ENCODE measurements around the gene ETV1.

ETV1 gene

GRCh38 chr7:13897819-13898218, 91.6 kb downstream of the ETV1 start:
- Histone ChIP-seq H3K4me1 (ENCODE audit: low read length) (no peaks in the 10 kb centered on the region), H3K9me3 (replicated peaks; ENCODE audit: insufficient read depth, low read length) (no peaks in the 10 kb centered on the region), H3K36me3 (replicated peaks; ENCODE audit: insufficient read depth, low read length) (no peaks in the 10 kb centered on the region), H3K79me2 (ENCODE audit: low read length) (no peaks in the 10 kb centered on the region), H3K9me2 (replicated peaks; ENCODE audit: insufficient read depth, low read length) (no peaks in the 10 kb centered on the region), H3K9ac (ENCODE audit: low read length) (no peak overlapping the region), H3K27ac (ENCODE audit: low read length) (no peak overlapping the region), H3F3A (ENCODE audit: insufficient read depth, low read length) (no peaks in the 10 kb centered on the region), H3K4me3 (ENCODE audit: low read length) (no peak overlapping the region), H3K4me2 (ENCODE audit: low read depth, low read length) (no peak overlapping the region), H3K27me3 (replicated peaks; ENCODE audit: insufficient read depth, low read length) (no peaks in the 10 kb centered on the region), H4K20me1 (ENCODE audit: insufficient read depth, low read length) (no peaks in the 10 kb centered on the region), H2AFZ (ENCODE audit: low read length) (no peak overlapping the region)
- no peak for DNase-seq
- TF ChIP-seq CTCF (IDR thresholded peaks at IDR 0.05; ENCODE audit: low read length) = no peak
- TF ChIP-seq EZH2 (optimal IDR thresholded peaks at IDR 0.05; ENCODE audit: low read depth, low read length) = no peak
- no peak for TF ChIP-seq EZH2phosphoT487 (IDR thresholded peaks at IDR 0.05; ENCODE audit: low read length)

- no peaks in the 10 kb centered on the region for H3K9me2 ChIP-seq (replicated peaks; ENCODE audit: insufficient read depth, low read length)
- H3K36me3 ChIP-seq (replicated peaks; ENCODE audit: insufficient read depth, low read length) = no peaks in the 10 kb centered on the region
- H3K9ac ChIP-seq (ENCODE audit: low read length) = no peak overlapping the region
- H3K27me3 ChIP-seq (replicated peaks; ENCODE audit: insufficient read depth, low read length) = no peaks in the 10 kb centered on the region
- TF ChIP-seq CTCF (IDR thresholded peaks at IDR 0.05; ENCODE audit: low read length) (no peak), EZH2 (optimal IDR thresholded peaks at IDR 0.05; ENCODE audit: low read depth, low read length) (no peak), EZH2phosphoT487 (IDR thresholded peaks at IDR 0.05; ENCODE audit: low read length) (no peak)
- H4K20me1 ChIP-seq (ENCODE audit: insufficient read depth, low read length) = no peaks in the 10 kb centered on the region
- H3K27ac ChIP-seq (ENCODE audit: low read length) = no peak overlapping the region
- H3K4me1 ChIP-seq (ENCODE audit: low read length) = no peaks in the 10 kb centered on the region
- no peak overlapping the region for H3K4me2 ChIP-seq (ENCODE audit: low read depth, low read length)
- H3K9me3 ChIP-seq (replicated peaks; ENCODE audit: insufficient read depth, low read length) = no peaks in the 10 kb centered on the region
- no peaks in the 10 kb centered on the region for H3K79me2 ChIP-seq (ENCODE audit: low read length)
- no peak for DNase-seq
- no peak overlapping the region for H3K4me3 ChIP-seq (ENCODE audit: low read length)
- no peaks in the 10 kb centered on the region for H3F3A ChIP-seq (ENCODE audit: insufficient read depth, low read length)
- H2AFZ ChIP-seq (ENCODE audit: low read length) = no peak overlapping the region
These were observed 94.5 kb downstream of the ETV1 start for GRCh38 chr7:13894954-13895353.

DNA sequence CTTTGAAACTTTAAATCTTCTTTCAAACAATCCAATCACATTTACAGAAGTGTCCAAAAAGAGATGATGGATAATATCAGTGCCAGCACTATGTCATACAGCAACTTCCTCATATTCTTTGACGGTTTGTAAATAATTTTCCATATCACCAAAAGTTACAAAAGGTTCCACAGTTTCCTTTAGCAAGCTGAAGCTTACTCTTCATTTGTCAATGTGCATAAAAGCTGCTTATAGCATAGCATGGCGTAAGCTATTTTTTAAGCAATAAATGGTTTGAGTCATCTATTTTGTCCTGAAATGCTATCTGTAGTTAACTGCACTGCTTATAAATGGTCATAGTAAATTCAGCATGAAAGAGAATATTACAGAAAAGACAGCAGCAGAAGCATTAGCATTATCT, 95.1 kb downstream of the ETV1 start:
- no peaks in the 10 kb centered on the region for H3K27me3 ChIP-seq (replicated peaks; ENCODE audit: insufficient read depth, low read length)
- no peaks in the 10 kb centered on the region for H3K36me3 ChIP-seq (replicated peaks; ENCODE audit: insufficient read depth, low read length)
- H4K20me1 ChIP-seq (ENCODE audit: insufficient read depth, low read length) = no peaks in the 10 kb centered on the region
- no peaks in the 10 kb centered on the region for H3K9me3 ChIP-seq (replicated peaks; ENCODE audit: insufficient read depth, low read length)
- DNase-seq = no peak
- H3F3A ChIP-seq (ENCODE audit: insufficient read depth, low read length) = no peaks in the 10 kb centered on the region
- H3K9me2 ChIP-seq (replicated peaks; ENCODE audit: insufficient read depth, low read length) = no peaks in the 10 kb centered on the region
- no peaks in the 10 kb centered on the region for H3K4me1 ChIP-seq (ENCODE audit: low read length)
- no peaks in the 10 kb centered on the region for H3K79me2 ChIP-seq (ENCODE audit: low read length)
- no peak overlapping the region for H3K27ac ChIP-seq (ENCODE audit: low read length)
- H3K4me3 ChIP-seq (ENCODE audit: low read length) = no peak overlapping the region
- H2AFZ ChIP-seq (ENCODE audit: low read length) = no peak overlapping the region
- TF ChIP-seq EZH2phosphoT487 (IDR thresholded peaks at IDR 0.05; ENCODE audit: low read length) = no peak
- TF ChIP-seq CTCF (IDR thresholded peaks at IDR 0.05; ENCODE audit: low read length) = no peak
- TF ChIP-seq EZH2 (optimal IDR thresholded peaks at IDR 0.05; ENCODE audit: low read depth, low read length) = no peak
- H3K9ac ChIP-seq (ENCODE audit: low read length) = no peak overlapping the region
- H3K4me2 ChIP-seq (ENCODE audit: low read depth, low read length) = no peak overlapping the region

Measured in MM.1S (cell line).